Neutrophil (primary cell): ENCODE data around the gene ZBTB11.

Source experiments
- H3K27ac ChIP-seq: fragments of 200-600 bp; sonication (generic); 2 replicates; pipeline ENCODE4 v1.5.1; 2016; ENCODE audit warnings: mild to moderate bottlenecking, moderate library complexity
- H3K27me3 ChIP-seq: fragments of 200-600 bp; sonication (generic); 2 replicates; pipeline ENCODE4 v1.6.0; 2016; ENCODE audit warnings: mild to moderate bottlenecking
- H3K36me3 ChIP-seq: fragments of 200-600 bp; sonication (generic); 2 replicates; pipeline ENCODE4 v1.5.1; 2017
- H3K4me1 ChIP-seq, 2 experiments: fragments of 200-600 bp in 1 of 2; sonication (generic) in 1 of 2; 1 replicate in 1 of 2; 2 replicates in 1 of 2; pipeline versions ENCODE4 v1.5.1 to v1.6.1; 2013 to 2016; ENCODE audit warnings: low read depth in 1 of 2, low read length in 1 of 2, mild to moderate bottlenecking in 1 of 2, moderate library complexity in 1 of 2; ENCODE audit not compliant: control insufficient read depth in 1 of 2, insufficient read depth in 1 of 2
- H3K4me3 ChIP-seq, 2 experiments: fragments of 200-600 bp in 1 of 2; sonication (generic) in 1 of 2; 1 replicate in 1 of 2; 2 replicates in 1 of 2; pipeline ENCODE4 v1.5.1; 2013 to 2016; ENCODE audit warnings: low read depth in 1 of 2, low read length in 1 of 2, mild to moderate bottlenecking in 1 of 2, moderate library complexity in 1 of 2
- H3K9me3 ChIP-seq: fragments of 200-600 bp; sonication (generic); 2 replicates; pipeline ENCODE4 v1.5.1; 2016
- TF ChIP-seq, protein P1 (sequence below): fragments of 200-600 bp; sonication (generic); IDR thresholded peaks from 2 replicates; pipeline ENCODE4 v1.5.1; 2016; ENCODE audit warnings: antibody characterized with exemption

Gene ZBTB11

DNA sequence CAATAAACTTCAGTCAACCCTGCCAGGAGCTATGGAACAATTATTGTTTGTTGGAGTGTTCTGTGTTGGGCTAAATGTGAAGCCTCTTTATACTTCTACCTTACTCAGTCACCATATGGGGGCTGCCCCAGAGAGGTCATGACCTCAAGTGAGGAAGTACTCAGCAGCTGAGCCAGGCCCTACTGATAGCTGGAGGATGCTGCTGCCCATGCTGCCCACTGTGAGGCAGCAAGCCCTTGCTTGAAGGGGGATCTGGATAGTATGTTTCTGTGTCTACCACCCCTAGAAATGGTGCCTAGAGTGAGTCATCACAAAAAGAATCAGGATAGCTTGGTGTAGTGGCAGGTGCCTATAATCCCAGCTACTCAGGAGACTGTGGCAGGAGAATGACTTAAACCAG is 14.0 kb upstream of the ZBTB11 start:
- Histone ChIP-seq H3K36me3 (no peaks in the 10 kb centered on the region), H3K27me3 (no peaks in the 10 kb centered on the region), H3K27ac (no peak overlapping the region), H3K4me3 (no peak overlapping the region), H3K9me3 (no peaks in the 10 kb centered on the region), H3K4me1 (peaks cover 33 to 36% of the 10 kb centered on the region in 2 experiments)
- TF ChIP-seq, protein P1, sequence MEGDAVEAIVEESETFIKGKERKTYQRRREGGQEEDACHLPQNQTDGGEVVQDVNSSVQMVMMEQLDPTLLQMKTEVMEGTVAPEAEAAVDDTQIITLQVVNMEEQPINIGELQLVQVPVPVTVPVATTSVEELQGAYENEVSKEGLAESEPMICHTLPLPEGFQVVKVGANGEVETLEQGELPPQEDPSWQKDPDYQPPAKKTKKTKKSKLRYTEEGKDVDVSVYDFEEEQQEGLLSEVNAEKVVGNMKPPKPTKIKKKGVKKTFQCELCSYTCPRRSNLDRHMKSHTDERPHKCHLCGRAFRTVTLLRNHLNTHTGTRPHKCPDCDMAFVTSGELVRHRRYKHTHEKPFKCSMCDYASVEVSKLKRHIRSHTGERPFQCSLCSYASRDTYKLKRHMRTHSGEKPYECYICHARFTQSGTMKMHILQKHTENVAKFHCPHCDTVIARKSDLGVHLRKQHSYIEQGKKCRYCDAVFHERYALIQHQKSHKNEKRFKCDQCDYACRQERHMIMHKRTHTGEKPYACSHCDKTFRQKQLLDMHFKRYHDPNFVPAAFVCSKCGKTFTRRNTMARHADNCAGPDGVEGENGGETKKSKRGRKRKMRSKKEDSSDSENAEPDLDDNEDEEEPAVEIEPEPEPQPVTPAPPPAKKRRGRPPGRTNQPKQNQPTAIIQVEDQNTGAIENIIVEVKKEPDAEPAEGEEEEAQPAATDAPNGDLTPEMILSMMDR: no peak

DNA sequence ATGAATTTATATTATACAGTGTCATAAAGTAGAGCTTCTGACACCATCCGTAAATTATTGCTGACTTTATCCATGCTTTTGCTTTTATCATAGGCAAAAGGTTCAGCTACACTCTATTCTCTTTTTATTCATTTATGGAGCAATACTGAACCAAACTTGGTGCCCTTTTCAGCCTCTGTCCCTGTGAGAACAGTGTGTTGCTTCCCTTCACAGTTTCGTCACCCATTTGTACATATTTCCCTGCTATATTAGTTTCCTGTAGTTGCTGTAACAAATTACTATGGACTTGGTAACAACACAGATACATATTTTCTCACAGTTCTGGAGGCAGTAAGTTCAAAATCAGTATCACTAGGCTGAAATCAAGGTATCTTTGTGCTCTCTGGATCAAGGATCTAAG is 12.4 kb upstream of the ZBTB11 start:
- H3K27ac ChIP-seq: peak overlapping the region; percentile 58
- H3K9me3 ChIP-seq: no peaks in the 10 kb centered on the region
- TF ChIP-seq, protein P1: no peak

DNA sequence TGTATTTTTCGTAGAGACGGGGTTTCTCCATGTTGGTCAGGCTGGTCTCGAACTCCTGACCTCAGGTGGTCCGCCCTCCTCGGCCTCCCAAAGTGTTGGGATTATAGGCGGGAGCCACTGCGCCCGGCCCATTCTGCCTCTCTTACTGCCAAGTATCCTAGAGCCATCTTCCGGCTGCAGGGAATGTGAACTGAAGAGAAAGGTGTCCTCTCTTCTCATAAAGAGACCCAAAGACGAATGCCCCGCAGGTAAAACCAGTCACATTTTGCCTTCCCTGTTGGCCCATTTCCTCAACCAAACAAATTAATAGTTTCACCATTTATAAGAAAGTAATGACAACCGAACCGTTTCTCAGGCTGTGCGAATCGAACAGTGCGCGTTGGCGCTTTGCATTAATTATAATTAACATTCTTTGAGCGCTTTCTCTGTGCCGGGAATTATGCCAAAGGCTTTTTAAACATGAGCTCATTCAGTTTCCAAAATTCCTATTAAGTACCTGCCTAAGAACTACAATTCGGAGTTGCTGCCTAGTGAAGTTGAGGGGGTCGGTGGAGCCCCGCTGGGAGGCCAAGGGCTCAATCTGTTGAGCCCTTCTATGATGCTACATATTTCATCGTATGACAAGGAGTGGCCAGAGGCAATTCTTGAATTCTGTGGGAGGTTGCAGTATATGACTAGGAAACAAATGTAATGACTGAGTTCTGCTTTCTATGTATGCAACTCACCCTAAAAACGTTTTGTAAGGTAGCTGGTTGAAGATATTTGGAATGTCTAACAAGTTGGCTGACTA is 10.4 kb upstream of the ZBTB11 start:
- Histone ChIP-seq H3K4me3 (peak overlapping the region; percentile 89 to 99), H3K27me3 (no peaks in the 10 kb centered on the region), H3K36me3 (peaks cover 8% of the 10 kb centered on the region), H3K4me1 (peaks cover 43 to 47% of the 10 kb centered on the region in 2 experiments), H3K27ac (peak overlapping the region; percentile 92), H3K9me3 (no peaks in the 10 kb centered on the region)
- TF ChIP-seq, protein P1: no peak

More for the DNA sequence above, 12.4 kb upstream of the ZBTB11 start:
- Histone ChIP-seq H3K27me3 (no peaks in the 10 kb centered on the region), H3K4me1 (peaks cover 43 to 47% of the 10 kb centered on the region in 2 experiments), H3K4me3 (no peak overlapping the region), H3K36me3 (peaks cover 3% of the 10 kb centered on the region)

DNA sequence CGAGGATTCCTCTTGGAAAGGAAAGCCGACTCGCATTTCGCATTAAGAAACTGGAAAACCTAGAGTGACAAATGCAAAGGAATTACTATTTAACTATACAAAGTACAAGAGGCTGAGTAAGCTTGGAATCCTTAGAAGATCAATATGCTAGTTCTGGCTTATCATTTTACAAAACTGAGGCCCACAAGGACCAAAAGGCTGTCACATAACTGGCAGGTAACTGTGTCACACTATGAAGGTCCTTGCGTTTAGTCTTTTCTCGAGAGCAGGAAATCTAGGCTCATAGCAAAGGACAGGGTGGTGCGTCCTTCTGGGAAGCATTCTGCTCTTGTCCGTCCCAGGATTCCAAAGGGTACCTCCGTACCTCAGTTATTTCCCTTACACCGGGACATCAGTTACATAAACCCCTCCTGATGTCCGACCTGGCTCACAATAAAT is 9.0 kb upstream of the ZBTB11 start:
- peaks cover 22% of the 10 kb centered on the region for H3K36me3 ChIP-seq
- peak overlapping the region; percentile 92 for H3K27ac ChIP-seq
- peaks cover 40 to 47% of the 10 kb centered on the region in 2 experiments for H3K4me1 ChIP-seq
- H3K27me3 ChIP-seq: no peaks in the 10 kb centered on the region
- no peaks in the 10 kb centered on the region for H3K9me3 ChIP-seq
- peak overlapping the region; percentile 89 to 99 for H3K4me3 ChIP-seq
- TF ChIP-seq, protein P1: no peak

DNA sequence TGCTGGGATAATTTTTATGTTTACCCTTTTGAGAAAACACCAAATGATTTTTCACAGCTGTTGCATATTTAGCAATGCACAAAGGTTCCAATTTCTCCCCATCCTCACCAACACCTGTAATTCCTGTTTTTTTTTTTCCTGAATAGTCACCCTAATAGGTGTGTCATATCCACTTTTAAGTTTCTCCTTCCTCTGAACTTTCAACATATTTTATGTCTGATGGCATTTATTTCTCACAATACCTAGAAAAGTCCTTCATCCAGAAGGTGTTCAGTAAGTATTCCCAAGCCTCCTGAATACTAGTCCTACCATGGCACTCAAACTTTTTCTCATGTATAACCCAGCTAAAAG is 8.1 kb upstream of the ZBTB11 start:
- TF ChIP-seq, protein P1: no peak
- Histone ChIP-seq H3K27ac (peak overlapping the region; percentile 92), H3K4me1 (peaks cover 37 to 46% of the 10 kb centered on the region in 2 experiments), H3K27me3 (no peaks in the 10 kb centered on the region), H3K36me3 (peaks cover 31% of the 10 kb centered on the region), H3K9me3 (no peaks in the 10 kb centered on the region), H3K4me3 (no peak overlapping the region)
